HUES48 (cell line): ENCODE results near the gene ARHGAP24.

Experiments used
- H3K27ac ChIP-seq: one replicate; pipeline ENCODE4 v1.7.0; 2013; ENCODE audit warnings: low read depth, low read length, inconsistent platforms
- H3K27me3 ChIP-seq: 2 replicates; pipeline ENCODE4 v1.6.1; 2013; ENCODE audit warnings: mild to moderate bottlenecking, low read length; ENCODE audit not compliant: control insufficient read depth, insufficient read depth
- H3K36me3 ChIP-seq: 2 replicates; pipeline ENCODE4 v1.6.1; 2013; ENCODE audit warnings: low read length; ENCODE audit not compliant: control insufficient read depth, insufficient read depth
- H3K4me1 ChIP-seq: 2 replicates; pipeline ENCODE4 v1.6.1; 2013; ENCODE audit warnings: mild to moderate bottlenecking, low read length; ENCODE audit not compliant: control insufficient read depth, insufficient read depth
- H3K4me3 ChIP-seq: 2 replicates; pipeline ENCODE4 v1.5.1; 2013; ENCODE audit warnings: mild to moderate bottlenecking, low read depth, low read length
- H3K9ac ChIP-seq: 2 replicates; pipeline ENCODE4 v1.6.1; 2013; ENCODE audit warnings: mild to moderate bottlenecking, low read depth, low read length, moderate library complexity
- H3K9me3 ChIP-seq: 2 replicates; pipeline ENCODE4 v1.6.1; 2013; ENCODE audit warnings: low read length; ENCODE audit not compliant: control insufficient read depth, insufficient read depth

The ARHGAP24 gene

DNA sequence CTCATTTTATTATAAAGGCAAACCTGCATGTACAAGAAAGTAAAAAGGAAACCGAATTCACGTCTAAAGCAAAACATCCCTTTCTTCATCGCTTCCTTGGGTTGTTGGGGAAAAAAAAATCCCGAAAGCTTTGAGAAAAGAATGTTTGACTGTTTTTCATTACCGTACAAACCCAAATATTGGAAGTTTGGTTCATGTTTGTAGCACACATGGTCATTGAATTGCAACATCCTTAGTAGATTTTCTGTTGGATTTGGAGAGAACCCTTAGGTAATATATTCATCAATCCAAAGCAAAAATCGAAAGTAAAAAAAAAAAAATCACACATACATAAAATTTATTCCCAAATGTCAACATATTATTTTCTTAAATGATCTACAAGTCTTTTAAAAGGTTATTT, 464.6 kb downstream of the ARHGAP24 start:
- H3K27ac ChIP-seq, result no peak overlapping the region
- no peaks in the 10 kb centered on the region for H3K4me1 ChIP-seq
- no peak overlapping the region for H3K4me3 ChIP-seq

DNA sequence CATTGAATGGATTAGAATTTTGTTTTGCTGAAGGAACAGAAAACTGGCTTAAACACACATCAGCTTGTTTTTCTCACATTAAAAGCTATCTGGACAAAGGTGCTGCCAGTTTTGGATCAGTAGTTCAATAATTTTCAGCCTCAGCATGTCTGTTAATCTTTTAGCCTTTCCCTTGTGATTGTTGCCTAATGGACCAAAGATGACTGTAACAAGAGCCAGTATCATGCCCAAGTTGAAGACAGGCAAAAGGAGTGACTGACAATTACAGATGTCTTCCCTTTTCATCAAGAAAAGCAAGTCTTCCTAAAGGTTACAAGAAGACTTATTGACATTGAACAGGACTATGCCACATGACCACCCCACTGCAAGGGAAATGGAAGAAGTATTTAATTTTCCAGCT, 465.2 kb downstream of the ARHGAP24 start:
- Histone ChIP-seq H3K36me3 (no peaks in the 10 kb centered on the region), H3K4me1 (no peaks in the 10 kb centered on the region), H3K9me3 (no peaks in the 10 kb centered on the region), H3K9ac (no peak overlapping the region), H3K27me3 (no peaks in the 10 kb centered on the region), H3K4me3 (no peak overlapping the region), H3K27ac (no peak overlapping the region)

More for the DNA sequence above, 464.6 kb downstream of the ARHGAP24 start:
- H3K27me3 ChIP-seq, result no peaks in the 10 kb centered on the region
- H3K9ac ChIP-seq, result no peak overlapping the region
- H3K36me3 ChIP-seq, result no peaks in the 10 kb centered on the region
- no peaks in the 10 kb centered on the region for H3K9me3 ChIP-seq

DNA sequence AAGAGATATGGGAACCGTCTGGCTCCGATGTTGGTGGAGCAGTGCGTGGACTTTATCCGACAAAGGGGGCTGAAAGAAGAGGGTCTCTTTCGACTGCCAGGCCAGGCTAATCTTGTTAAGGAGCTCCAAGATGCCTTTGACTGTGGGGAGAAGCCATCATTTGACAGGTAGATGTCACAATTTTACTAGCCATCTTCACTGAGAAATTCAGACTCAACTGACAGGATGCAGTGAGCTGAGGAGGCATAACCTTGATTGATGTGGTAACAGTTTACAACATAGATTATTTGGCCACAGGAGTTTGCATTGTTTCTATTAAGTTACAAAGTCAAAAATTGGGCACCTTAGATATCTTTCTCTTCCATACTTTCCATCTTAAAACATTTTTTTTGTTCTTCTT, 467.2 kb downstream of the ARHGAP24 start:
- Histone ChIP-seq H3K27me3 (no peaks in the 10 kb centered on the region), H3K9ac (no peak overlapping the region), H3K27ac (no peak overlapping the region), H3K4me1 (no peaks in the 10 kb centered on the region), H3K4me3 (no peak overlapping the region), H3K36me3 (no peaks in the 10 kb centered on the region), H3K9me3 (no peaks in the 10 kb centered on the region)

DNA sequence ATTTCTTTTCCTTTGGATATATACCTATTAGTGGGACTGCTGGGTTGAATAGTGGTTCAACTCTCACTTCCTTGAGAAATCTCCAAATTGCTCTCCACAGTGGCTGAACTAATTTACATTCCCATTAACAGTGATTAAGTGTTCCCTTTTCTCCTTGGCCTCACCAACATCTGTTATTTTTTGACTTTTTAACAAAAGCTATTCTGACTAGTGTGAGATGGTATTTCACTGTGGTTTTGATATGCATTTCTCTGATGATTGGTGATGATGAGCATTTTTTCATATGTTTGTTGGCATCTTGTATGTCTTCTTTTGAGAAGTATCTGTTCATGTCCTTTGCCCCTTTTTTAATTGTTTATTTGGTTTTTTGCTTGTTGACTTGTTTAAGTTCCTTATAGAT, 471.9 kb downstream of the ARHGAP24 start:
- Histone ChIP-seq H3K36me3 (no peaks in the 10 kb centered on the region), H3K4me1 (no peaks in the 10 kb centered on the region), H3K27ac (no peak overlapping the region)

DNA sequence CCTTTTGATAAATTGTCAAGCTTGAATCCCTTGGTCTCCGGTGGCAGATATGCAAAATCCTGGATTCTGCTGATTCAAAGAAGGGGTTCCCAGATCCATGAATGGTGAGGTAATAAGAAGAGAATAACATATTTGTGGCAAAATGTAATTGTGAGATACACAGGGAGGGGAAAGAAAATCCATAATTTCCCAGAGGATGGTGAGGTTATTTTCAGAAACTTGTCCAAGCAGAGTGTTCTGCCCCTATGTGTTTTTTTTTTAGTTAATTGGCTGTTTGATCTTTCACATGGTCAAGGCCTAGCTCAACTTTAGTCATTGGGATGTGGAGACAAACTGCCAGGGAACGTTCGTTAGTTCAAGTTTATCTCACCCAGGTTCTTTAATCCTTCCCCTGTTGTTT, 476.1 kb downstream of the ARHGAP24 start:
- Histone ChIP-seq H3K9ac (no peak overlapping the region), H3K36me3 (no peaks in the 10 kb centered on the region), H3K9me3 (no peaks in the 10 kb centered on the region), H3K4me1 (peaks cover 20% of the 10 kb centered on the region), H3K27me3 (no peaks in the 10 kb centered on the region), H3K27ac (no peak overlapping the region), H3K4me3 (no peak overlapping the region)

More for the DNA sequence above, 471.9 kb downstream of the ARHGAP24 start:
- H3K9ac ChIP-seq, result no peak overlapping the region
- no peaks in the 10 kb centered on the region for H3K9me3 ChIP-seq
- no peaks in the 10 kb centered on the region for H3K27me3 ChIP-seq
- H3K4me3 ChIP-seq, result no peak overlapping the region

DNA sequence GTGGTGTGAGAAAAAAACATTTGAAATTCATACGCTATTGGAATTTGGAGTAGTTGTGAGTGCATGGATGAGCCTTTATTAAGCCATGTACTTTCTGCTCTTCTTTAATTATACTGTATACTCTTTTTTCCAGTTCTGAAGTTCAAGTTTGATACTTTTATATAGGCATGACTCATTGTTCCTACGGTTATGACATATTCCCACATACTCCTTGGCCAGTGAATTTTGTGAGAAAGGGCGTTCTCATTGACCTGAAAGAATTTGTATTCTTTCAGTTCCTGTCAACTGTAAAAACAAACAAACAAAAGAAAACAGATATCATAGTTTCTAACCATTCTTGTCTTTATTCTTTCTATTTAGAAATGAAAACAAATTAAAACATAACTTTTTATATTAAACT, 477.6 kb downstream of the ARHGAP24 start:
- H3K9me3 ChIP-seq, result no peaks in the 10 kb centered on the region
- no peak overlapping the region for H3K9ac ChIP-seq
- H3K4me3 ChIP-seq, result no peak overlapping the region
- no peaks in the 10 kb centered on the region for H3K36me3 ChIP-seq
- no peak overlapping the region for H3K27ac ChIP-seq
- no peaks in the 10 kb centered on the region for H3K27me3 ChIP-seq
- peaks cover 25% of the 10 kb centered on the region for H3K4me1 ChIP-seq

DNA sequence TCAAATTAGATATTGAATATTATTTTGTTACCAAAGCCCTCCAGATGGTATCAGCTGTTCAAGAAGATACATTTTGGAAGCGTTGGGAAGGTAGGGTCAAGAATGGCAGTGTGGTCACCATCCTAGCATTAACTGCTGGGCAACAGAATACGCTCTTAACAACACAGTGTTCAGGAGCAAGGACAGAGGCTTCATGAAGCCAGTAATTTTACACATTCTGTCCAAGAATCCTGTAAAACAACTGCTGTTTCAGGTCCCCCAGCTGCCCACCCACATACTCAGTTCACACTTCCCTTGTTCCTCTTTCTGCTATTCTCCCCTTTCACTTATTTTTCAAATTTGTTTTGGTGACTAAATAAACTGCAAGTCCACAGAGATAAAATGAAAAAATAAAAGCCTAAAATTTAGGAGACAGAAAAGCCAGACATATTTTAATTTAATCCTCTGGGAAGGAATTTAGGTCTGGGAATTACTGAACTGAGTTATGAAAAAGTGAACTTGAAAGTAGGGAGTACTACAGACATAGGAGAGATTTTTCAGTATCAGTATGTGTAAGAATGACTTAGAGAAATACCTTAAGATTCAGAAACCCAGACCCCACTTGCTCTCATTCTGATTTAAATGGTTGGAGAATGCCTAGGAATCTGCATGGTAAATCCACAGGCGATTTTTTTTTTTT, 478.2 kb downstream of the ARHGAP24 start:
- H3K27ac ChIP-seq, result no peak overlapping the region
- H3K4me1 ChIP-seq, result peaks cover 25% of the 10 kb centered on the region
- H3K9me3 ChIP-seq, result no peaks in the 10 kb centered on the region
- H3K36me3 ChIP-seq, result no peaks in the 10 kb centered on the region
- no peak overlapping the region for H3K4me3 ChIP-seq
- H3K9ac ChIP-seq, result no peak overlapping the region
- no peaks in the 10 kb centered on the region for H3K27me3 ChIP-seq

DNA sequence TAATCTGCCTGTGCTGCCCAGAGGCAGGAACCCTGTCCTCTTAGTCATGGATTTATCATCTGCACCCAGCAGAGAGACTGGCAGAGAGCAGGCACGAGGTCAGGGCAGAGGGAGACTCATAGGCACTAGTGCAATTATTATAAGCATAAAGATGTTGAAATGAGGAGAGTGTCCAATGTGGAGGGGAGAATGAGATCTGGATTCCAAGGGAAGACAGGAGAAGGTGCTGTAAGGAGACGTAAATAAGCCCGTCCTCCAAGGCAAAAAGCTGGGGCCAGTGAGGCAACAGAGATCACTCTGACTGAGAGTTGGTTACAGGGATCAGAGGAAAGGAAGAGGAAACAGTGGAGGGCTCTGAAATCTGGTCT, 478.7 kb downstream of the ARHGAP24 start:
- no peak overlapping the region for H3K9ac ChIP-seq
- H3K27ac ChIP-seq, result no peak overlapping the region
- H3K4me3 ChIP-seq, result no peak overlapping the region
- H3K9me3 ChIP-seq, result no peaks in the 10 kb centered on the region
- no peaks in the 10 kb centered on the region for H3K36me3 ChIP-seq
- peaks cover 25% of the 10 kb centered on the region for H3K4me1 ChIP-seq
- H3K27me3 ChIP-seq, result no peaks in the 10 kb centered on the region

DNA sequence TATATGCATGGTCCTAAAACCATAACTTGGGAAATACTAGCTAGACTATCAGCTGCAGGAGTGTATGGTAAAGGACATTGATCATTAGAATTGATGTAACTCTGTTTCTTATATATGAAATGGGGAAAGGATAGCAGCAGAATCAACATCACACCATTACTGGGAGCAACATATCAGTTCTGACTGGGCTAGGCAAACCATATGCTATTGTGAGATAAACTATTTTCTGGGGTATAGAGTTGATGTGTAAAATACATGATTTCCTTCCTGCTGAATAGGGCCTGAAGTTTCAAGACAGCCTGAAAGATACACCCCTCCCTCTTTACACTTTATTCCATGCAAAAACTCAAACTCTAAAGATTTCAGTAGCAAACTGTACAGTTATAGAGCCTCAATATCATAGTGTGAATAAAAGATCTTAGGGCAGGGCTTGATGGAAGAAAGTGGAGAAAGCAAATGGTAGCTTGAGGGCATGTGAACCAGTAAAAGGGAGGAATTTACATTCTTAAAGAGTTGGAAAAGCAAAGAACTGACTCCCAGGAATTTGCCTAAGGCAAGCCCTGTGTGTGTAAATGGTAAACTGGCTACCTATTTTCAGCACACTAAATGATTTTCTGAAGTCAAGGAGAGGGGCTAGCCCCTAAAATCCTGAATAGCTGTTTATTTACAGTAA, 480.8 kb downstream of the ARHGAP24 start:
- peak overlapping the region; percentile 31 for H3K27ac ChIP-seq
- H3K9ac ChIP-seq, result no peak overlapping the region
- H3K9me3 ChIP-seq, result no peaks in the 10 kb centered on the region
- H3K36me3 ChIP-seq, result no peaks in the 10 kb centered on the region
- H3K4me3 ChIP-seq, result no peak overlapping the region
- H3K4me1 ChIP-seq, result peaks cover 25% of the 10 kb centered on the region
- H3K27me3 ChIP-seq, result no peaks in the 10 kb centered on the region

DNA sequence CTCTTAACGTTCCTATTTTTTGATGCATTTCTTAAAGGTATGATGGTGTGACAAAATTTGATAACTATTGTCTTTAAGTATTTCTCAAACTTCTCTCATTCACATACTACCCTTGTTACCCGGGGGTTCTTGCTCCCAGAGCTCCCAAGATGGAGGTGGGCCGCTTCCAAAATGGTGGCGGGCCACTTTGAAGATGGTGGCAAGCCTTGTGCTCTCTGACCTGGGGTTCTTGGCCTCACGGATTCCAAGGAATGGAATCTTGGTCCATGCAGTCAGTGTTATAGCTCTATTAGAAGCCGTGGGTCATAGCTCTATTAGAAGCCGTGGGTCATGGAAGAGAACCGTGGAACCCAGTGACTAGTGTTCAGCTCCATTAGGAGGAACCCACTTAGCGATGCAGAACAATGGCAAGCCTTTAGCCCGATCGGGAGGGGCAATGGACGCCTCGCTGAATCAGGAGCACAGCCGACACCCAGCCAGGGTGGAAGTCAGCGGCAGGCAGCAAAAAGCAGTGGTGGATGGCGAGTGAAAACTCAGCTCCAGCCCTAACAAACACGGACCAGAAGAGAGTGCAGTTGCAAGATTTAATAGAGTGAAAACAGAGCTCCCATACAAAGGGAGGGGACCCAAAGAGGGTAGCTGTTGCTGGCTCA, 481.5 kb downstream of the ARHGAP24 start:
- no peak overlapping the region for H3K9ac ChIP-seq
- no peaks in the 10 kb centered on the region for H3K27me3 ChIP-seq
- peaks cover 25% of the 10 kb centered on the region for H3K4me1 ChIP-seq
- no peaks in the 10 kb centered on the region for H3K36me3 ChIP-seq
- H3K9me3 ChIP-seq, result no peaks in the 10 kb centered on the region
- H3K4me3 ChIP-seq, result no peak overlapping the region
- H3K27ac ChIP-seq, result peak overlapping the region; percentile 31

DNA sequence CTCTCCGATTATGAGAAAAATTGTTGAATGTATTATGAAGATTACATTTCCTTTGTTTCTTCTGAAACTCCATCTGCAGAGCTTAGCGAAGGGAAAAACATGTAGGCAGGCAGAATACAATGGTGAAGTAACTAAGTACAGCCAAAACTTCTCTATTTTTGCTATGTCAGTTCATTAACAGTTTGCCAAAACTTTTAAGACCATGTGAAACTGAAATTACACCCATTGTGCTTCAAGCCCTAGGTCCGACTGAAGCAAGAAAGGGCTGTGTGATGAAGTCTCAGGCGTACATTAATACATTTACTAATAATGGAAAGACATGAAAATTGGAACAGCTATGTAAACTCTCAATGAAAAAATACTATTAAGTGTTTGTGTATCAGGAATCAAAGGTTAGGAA, 486.9 kb downstream of the ARHGAP24 start:
- H3K4me1 ChIP-seq, result no peaks in the 10 kb centered on the region
- H3K36me3 ChIP-seq, result no peaks in the 10 kb centered on the region
- H3K9ac ChIP-seq, result no peak overlapping the region
- no peak overlapping the region for H3K4me3 ChIP-seq
- no peaks in the 10 kb centered on the region for H3K9me3 ChIP-seq
- no peak overlapping the region for H3K27ac ChIP-seq
- no peaks in the 10 kb centered on the region for H3K27me3 ChIP-seq
